Measurements from ENCODE around the gene NLRP10.

Gene NLRP10

DNA sequence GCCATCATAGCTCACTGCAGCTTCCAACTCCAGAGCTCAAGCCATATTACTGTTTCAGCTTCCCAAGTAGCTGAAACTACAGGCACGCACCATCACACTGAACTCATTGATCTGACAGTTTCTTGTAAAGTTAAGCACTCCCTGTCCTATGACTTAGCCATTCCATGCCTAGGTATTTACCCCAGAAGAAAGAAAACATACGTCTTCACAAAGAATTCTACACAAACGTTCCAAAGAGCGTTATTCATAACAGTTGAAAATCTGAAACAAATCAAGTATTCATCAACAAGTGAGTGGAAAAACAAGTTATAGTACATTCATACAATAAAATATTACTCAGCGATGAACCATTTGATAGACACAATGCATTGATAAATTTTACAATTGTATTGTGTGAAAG, 7.8 kb upstream of the NLRP10 start:
- no peak for DNase-seq (ENCODE audit: low spot score)

DNA sequence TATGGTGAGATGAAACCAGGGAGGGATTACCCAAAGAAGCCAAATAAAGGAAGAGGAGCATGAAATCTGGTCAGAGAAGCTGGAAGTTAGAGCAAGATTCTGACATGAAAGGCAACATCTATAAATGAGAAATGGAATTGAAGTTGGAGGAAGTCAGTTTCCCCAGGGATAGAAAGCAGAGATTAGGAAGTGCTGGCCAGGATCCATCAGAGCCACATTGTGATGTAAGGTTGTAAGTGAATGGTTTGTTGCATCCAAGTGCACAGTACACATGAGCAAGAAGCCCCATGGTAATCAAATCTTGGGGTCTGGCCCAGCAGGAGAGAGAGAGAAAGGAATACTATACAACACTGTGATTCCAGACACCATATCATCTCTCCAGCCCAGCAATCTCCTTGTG, 6.6 kb upstream of the NLRP10 start:
- DNase-seq (ENCODE audit: low spot score): no peak

DNA sequence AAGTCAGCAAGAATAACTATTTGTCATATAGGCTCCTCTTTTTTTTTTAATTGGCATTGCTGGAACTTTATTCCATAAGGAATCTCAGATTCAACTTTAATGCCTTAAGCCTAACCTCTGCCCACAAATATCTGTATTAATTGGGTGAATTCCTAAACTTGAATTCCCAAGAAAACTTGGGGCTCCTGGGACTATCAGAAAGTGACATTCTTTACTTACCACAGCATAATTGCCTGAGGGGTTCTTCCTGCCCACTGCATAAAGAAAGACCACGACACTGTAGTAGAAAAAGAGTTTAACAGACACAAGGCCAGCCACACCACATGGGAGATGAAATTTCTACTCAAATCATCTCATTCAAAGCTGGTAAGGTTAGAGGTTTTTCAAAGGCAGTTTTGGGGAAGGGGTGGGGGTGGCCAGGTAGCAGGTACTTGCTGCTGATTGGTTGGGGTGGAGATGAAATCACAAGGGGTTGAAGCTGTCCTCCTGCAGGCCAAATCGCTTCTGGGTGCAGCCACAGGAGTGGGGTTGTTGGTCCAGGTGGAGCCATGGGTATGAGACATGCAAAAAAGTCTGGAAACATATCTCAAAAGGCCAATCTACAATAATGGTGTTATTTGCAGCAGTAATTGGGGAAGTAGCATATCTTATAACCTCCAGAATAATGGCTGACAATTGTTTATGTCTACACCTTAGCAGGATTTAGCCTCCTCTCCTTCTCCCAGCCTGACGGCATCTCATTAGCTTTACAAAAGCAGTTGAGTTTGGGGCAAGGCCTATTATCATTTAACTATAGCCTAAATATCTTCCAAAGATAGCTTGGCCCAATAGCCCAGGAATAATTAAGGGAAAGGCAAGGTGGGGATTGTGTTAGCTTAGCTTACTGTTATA, 4.8 kb upstream of the NLRP10 start:
- DNase-seq (ENCODE audit: low spot score): no peak

DNA sequence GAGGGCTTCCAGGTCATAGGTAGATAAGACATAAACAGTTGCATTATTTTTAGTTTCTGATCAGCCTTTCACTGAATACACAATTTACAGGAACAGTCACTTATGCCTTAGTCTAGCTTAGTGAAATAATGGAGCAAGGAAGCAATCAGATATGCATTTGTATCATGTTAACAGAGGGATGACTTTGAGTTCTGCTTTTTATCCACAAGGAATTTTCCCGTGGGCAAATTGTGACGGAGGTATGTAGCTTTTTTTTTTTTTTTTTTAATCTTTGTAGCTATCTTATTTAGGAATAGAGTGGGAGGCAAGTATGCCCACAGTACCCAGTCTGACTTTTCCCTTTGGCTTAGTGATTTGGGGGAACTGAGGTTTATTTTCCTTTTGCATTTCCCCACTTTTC, 3.4 kb upstream of the NLRP10 start:
- no peak for DNase-seq (ENCODE audit: low spot score)

DNA sequence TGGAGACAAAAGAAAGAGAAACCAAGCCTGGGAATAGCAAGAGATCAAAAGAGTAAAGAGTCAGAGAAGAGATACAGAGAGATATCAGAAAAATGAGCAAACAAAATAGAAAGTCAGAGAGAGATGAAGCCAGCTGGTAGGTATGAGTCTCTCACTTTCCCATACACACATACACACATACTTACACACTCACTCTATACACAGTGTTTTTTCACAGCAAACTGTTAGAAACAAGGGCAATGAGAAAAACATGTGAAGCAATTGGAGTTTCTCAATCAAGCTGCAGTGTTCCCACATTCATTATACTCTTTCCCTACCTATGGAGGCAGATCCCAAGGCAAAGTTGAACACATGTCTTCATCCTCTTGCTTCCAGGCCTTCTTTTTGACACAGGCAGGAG, 2.6 kb upstream of the NLRP10 start:
- no peak for DNase-seq (ENCODE audit: low spot score)

DNA sequence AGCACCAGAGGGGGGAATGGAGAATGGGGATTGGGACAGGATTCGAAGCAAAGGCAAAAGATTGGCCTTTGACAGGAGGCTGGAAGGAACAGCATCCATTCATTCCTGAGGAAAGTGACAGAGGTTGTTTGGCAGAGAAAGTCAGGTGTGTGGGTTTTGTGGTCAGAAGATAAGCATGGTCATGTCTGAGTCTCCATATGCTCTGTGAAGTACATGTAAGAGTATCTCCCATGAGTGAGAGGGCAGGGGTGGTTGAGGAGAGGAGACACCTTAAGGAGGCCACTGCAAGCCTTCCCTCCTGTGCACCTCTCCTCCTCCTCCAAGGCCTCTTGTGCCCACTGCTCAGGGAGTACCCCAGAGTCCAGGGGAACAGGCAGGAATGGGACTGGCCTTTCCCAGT, 1.9 kb upstream of the NLRP10 start:
- no peak for DNase-seq (ENCODE audit: low spot score)

DNA sequence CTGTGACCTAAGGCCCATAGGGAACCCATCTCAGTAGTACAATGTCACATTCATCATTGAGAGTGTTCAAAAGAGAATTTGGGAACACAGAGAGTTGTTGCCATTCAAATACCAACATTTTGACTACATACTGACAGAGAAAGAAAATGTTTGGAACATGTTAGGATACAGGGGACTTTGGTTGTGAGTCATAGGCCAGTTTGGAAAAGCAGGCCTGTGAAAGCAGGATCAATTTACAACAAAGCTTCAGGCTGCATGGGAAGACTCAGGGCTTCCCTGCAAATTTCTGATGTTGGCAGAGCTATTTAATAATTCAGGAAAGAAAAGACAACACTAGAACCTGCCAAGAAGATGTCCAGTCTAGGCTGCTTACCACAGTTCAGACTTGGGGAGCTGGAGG, 374 bp downstream of the NLRP10 start:
- DNase-seq (ENCODE audit: low spot score): no peak

DNA sequence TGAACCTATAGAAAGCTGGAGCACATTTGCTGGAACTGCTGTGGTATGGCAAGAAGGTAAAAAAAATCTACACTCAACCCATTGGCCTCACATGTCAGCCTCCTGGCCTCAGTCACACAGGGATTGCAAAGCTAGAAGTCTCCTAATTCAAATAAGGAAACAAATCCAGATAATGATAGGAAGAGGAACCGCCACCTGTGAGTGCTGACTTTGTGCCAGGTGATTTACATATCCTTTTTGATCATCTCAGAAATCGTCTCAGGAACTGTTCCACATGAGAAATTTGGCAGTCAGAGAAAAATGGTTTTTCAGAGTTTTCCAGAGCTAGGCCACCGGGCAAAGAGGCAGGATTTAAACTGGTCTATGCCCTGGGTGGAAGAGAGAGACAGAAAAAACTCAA, 986 bp downstream of the NLRP10 start:
- no peak for DNase-seq (ENCODE audit: low spot score)

DNA sequence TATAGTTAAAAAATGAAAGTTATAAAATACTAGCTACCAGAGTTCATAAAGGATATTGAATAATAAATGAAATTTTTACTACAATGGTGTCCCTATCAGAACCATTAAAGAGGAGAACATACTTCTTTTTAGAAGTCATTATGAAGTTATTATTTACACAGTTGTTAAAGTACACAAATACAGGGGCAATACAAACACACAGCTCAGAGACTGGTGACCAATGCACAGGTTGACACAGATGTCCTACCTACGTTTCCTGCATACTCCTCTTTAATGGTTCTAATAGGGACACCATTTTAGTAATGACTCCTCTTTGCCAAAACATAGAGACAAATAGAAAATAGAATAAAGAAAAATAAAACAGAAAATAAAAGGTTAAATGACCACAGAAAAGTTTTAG, 10.1 kb downstream of the NLRP10 start:
- DNase-seq (ENCODE audit: low spot score): no peak

DNA sequence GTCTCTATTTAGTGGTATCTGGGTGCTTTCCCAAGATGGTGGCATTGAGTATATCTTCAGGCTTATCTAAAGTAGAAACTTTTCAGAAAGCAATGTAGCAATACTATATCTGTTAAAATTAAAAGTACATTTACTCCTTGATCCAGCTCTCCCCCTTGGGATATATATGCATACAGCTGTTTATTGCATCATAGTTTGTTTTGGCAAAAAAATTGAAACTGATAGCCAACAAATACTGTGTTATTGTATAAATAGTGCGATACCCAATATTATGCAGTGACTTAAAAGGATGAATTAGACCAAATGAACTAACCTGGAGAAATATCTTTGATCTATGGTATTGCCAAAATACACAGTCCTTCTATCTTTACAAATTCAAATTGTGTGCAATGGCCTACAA, 15.3 kb downstream of the NLRP10 start:
- no peak for DNase-seq (ENCODE audit: low spot score)

DNA sequence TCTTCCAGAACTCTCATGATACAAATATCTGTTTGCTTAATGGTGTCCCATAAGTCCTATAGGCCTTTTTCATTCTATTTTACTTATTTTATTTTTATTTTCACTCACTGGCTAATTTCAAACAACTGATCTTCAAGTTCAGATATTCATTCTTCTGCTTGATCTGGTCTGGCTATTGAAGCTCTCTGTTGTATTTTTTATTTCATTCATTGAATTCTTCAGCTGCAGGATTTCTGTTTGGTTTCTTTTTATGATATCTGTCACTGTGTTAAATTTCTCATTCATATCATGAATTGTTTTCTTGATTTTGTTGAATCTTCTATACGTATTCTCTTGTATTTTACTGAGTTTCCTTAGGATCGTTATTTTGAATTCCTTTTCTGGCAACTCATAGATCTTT, 21.1 kb downstream of the NLRP10 start:
- no peak for DNase-seq (ENCODE audit: low spot score)

DNA sequence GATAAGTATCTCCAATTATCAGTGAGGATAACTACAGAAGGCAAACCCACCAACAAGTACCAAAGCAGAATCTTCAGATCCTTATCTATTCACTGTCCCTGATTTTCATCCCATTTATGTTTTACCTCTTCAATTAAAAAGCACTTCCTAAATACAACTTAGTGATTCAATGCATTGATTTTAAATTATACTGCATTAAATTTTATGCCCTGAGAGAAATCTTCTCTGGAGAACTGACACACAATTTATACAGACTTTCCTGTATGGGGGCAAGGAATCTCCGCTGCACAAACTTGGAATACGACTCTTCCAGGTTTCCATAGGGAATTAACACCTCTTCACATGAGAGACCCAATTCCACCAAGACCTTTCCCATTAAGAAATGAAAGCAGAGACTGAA, 23.6 kb downstream of the NLRP10 start, which contains the start of gene OR10A3:
TSS of gene OR10A3 (minus strand) at position 101 of the 400 bp plus-strand sequence. CDS start 2,188 bp downstream, outside the sequence.
- no peak for DNase-seq (ENCODE audit: low spot score)

DNA sequence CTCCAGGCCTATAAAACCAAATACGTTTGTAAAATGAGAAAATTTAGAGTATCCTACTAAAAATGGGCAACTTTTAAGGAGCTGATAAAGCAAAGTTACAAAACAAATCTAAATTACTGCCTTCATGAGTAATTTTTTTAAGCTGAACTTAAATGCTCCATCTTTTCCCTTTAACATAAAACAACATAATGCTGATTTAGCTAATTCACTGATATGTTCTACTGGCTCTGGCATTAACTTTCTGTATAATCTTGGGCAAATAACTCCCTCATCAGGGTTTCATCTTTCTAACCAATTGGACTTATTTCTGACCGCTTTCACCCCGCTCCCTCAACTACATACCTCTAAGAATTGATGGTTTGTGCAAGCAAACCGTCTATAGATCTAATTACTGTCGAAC, 24.1 kb downstream of the NLRP10 start:
- no peak for DNase-seq (ENCODE audit: low spot score)

DNA sequence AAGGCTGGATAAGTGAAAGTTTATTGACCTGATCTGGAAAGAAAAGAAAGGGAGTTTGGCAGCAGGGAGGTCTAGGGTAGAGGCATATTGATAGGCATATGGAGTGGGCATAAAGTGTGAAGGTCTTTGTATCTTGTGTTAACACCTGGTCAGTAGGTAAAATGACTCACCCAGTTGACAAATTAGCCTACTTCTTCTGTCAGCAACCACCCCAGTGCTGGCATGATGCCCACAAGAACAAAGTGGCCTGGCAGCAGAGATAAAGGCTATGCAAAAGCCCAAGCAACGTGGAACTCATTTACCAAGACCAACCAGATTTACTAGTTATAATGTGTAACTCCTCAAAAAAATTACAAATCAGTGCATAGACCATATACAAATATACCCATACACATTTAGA, 28.6 kb downstream of the NLRP10 start:
- peak; percentile 2 for DNase-seq (ENCODE audit: low spot score)

DNA sequence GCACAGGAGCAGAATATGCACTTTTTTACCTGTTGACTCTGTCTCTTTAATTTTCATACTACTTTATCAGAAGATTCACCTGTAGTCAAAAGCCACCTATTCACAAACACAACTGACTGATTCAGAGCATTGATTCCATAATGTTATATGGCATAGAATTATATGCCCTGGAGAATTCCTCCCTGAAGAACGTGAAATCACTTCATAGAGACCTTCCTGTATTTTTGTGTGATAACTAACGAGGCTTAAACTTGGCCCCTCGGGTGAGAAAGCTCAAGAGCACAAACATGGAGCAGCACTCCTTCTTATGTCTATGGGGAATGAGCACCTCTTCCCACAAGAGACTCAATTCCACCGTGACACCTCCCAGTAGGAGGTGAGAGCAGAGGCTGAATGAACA, 34.1 kb downstream of the NLRP10 start, which contains the start of gene OR10A6:
TSS of gene OR10A6 (minus strand) at position 101 of the 400 bp plus-strand sequence. CDS start 2,606 bp downstream, outside the sequence.
- DNase-seq (ENCODE audit: low spot score): no peak

DNA sequence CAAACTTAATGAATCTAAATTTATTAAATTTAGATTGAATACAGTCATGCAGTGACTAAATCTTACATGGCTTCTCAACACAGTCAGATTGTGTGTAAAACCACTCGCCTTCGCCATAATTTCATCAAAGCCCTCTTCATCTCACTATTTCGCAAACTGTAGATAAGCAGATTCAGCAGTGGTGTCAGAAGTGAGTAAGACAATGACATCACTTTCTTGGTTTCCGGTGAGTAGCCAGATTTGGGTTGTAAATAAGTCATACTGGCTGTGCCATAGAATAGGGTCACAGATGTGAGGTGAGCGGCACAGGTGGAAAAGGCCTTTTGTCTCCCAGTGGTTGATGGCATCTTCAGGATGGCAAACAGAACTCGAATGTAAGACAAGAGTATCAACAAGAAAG, 37.6 kb downstream of the NLRP10 start:
- DNase-seq (ENCODE audit: low spot score): no peak

DNA sequence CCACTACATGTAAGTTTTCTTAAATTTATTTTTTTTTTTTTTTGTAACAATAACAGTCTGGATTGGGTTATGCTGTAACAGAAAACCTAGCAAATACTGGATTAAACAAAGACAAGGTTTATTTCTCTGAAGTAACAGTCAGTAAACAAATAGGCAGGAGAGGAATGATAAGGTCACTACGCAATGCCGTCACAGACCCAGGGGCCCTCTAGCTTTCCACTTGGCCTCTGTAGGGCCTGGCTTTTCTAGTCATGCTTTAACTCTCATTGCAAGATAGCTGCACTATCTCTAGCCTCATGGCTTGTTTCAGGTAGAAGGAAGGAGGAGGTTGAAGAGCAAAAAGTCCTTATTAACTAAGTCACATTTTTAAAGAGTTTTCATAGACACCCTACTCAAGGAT, 40.7 kb downstream of the NLRP10 start:
- DNase-seq (ENCODE audit: low spot score): no peak

DNA sequence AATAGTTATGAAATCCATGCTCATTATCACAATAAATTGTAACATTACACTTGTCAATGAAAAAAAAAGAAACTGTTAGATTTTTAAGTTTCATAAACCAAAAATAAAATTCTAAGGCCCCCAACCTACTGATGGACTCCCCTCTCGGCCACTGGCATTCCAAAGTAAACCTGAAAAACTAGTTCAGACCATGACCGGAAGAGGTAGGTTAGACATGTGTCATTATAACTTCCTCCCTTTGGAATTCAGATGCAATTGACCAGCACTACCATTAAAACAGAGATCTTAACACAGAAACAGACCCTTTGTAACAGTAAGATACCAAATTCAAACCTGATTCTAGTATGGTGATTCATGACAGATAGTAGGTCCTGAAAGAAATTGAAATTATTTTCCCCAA, 47.1 kb downstream of the NLRP10 start:
- no peak for DNase-seq (ENCODE audit: low spot score)
